Stimulated activated CD4-positive, alpha-beta T cell treated with anti-CD3 and anti-CD28 coated beads, Interleukin-15, amount 100 ng/mL, for 1 hour (primary cell): Measurements from ENCODE around the gene JARID2.
"Not testable (repeated sequence)": the region's sequence is repeated elsewhere in the genome, so short reads cannot be mapped to it uniquely, and the experiment has no call there.

Experiments
- DNase-seq, 2 donors: peaks; one replicate each; pipeline ENCODE4 v3.0.0-alpha.2; 2020; ENCODE audit warnings: low read depth in 1 of 2, low spot score in 1 of 2

Gene JARID2

GRCh38 chr6:15413466-15414234, 167.8 kb downstream of the JARID2 start:
- no peak for DNase-seq

GRCh38 chr6:15414235-15414612, 168.4 kb downstream of the JARID2 start:
- no peak for DNase-seq

GRCh38 chr6:15415622-15416021, 169.8 kb downstream of the JARID2 start:
- not testable (repeated sequence) for DNase-seq

- no peak for DNase-seq
Measured at GRCh38 chr6:15416932-15417509, 171.2 kb downstream of the JARID2 start.

GRCh38 chr6:15417811-15418210, 171.9 kb downstream of the JARID2 start:
- no peak for DNase-seq

GRCh38 chr6:15419493-15419892, 173.6 kb downstream of the JARID2 start:
- no peak for DNase-seq

GRCh38 chr6:15420959-15421438, 175.1 kb downstream of the JARID2 start:
- no peak for DNase-seq

- DNase-seq, result no peak
Measured at GRCh38 chr6:15421945-15422733, 176.3 kb downstream of the JARID2 start.

GRCh38 chr6:15423286-15423993, 177.6 kb downstream of the JARID2 start:
- DNase-seq, result no peak

- DNase-seq, result no peak
Measured at GRCh38 chr6:15425947-15426346, 180.1 kb downstream of the JARID2 start.

GRCh38 chr6:15426395-15426794, 180.5 kb downstream of the JARID2 start:
- DNase-seq, result no peak

- DNase-seq, result no peak
Measured at GRCh38 chr6:15426901-15427300, 181.0 kb downstream of the JARID2 start.

GRCh38 chr6:15427331-15428070, 181.6 kb downstream of the JARID2 start:
- DNase-seq, result no peak

- DNase-seq, result no peak
Measured at GRCh38 chr6:15429141-15430110, 183.6 kb downstream of the JARID2 start.

GRCh38 chr6:15430186-15430585, 184.3 kb downstream of the JARID2 start:
- DNase-seq, result no peak

GRCh38 chr6:15430931-15431405, 185.1 kb downstream of the JARID2 start:
- DNase-seq, result no peak

GRCh38 chr6:15431762-15432483, 186.1 kb downstream of the JARID2 start:
- DNase-seq, result no peak

GRCh38 chr6:15433511-15433861, 187.6 kb downstream of the JARID2 start:
- no peak for DNase-seq

GRCh38 chr6:15434263-15434662, 188.4 kb downstream of the JARID2 start:
- no peak for DNase-seq
